ENCODE measurements around the gene LYZ. TPM values are rescaled to one million over a fixed set of nuclear protein-coding genes. Genes with fewer than 3 reads are reported as not detected.
"Not testable (repeated sequence)": the region's sequence is repeated elsewhere in the genome, so short reads cannot be mapped to it uniquely, and the experiment has no call there.

LYZ gene
- total RNA-seq (2014; rRNA removed; shearing (Covaris generic)), result 0.37 and 0.88 TPM in 2 replicates
- polyA plus RNA-seq (2015; cell fraction: cytosol; rRNA removed), result 0.91 and 1.4 TPM in 2 replicates
- polyA plus RNA-seq (2015; cell fraction: nucleus; rRNA removed), result not detected in 2 replicates

GRCh38 chr12:69348162-69348938, at the start of gene LYZ:
LYZ (plus strand) TSS chr12:69348381; CDS start chr12:69348409, 28 bp downstream.
- DNase-seq (ENCODE audit: low read depth, low spot score), result peak; percentile 13
- in situ Hi-C loops (cut with HindIII; ENCODE audit: low pct_unique_long_range_greater_than_20kb, low sequenced_read_pairs), result no loop called here

DNA sequence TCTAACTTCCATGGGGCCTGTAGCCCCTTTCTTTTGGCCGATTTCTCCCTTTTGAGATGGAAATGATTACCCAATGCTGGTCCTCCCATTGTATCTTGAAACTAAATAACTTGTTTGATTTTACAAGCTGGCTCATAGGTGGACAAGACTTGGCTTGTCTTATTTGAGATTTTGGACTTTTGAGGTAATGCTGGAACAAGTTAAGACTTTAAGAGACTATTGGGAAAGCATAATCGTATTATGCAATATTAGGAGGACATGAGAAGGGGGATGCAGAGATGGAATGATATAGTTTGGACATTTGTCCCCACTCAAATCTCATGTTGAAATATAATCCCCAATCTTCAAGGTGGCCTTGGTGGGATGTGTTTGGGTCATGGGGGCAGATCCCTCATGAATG, 49.2 kb upstream of the LYZ start:
- DNase-seq (ENCODE audit: low read depth, low spot score), result no peak
- in situ Hi-C loops (cut with HindIII; ENCODE audit: low pct_unique_long_range_greater_than_20kb, low sequenced_read_pairs), result no loop called here

DNA sequence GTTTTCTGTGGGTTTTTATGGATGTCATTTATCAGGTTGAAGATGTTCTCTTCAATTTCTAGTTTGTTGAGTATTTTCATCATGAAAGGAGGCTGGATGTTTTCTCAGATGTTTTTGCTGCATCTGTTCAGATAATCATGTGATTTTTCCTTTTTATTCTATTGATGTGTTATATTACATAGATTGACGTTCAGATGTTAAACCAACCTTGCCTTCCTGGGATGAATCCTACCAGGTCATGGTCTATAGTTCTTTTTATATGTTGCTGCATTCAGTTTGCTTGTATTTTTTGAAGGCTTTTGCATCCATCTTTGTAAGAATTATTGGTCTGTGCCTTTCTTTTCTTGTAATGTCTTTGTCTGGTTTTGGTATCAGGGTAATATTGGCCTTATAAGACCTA, 43.9 kb upstream of the LYZ start:
- no peak for DNase-seq (ENCODE audit: low read depth, low spot score)
- in situ Hi-C loops (cut with HindIII; ENCODE audit: low pct_unique_long_range_greater_than_20kb, low sequenced_read_pairs), result no loop called here

DNA sequence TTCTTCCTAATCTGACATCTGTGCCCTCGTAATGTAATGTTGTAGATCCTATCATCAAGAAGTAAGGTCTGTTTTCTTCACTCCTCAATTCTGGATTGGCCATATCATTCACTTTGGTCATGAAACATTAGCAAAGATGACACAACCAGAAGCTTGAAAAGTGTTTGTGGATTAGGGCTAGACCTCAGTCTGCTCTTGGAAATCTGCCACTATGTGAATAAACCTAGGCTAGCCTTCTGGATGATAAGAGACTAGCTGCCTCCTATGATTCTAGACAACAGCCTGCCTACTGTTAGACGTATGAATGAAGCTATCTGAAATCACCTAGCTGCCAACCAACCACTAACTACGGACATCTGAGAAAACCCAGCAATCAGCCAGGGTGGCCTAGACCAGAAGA, 38.7 kb upstream of the LYZ start:
- DNase-seq (ENCODE audit: low read depth, low spot score), result no peak
- in situ Hi-C loops (cut with HindIII; ENCODE audit: low pct_unique_long_range_greater_than_20kb, low sequenced_read_pairs), result no loop called here

- no peak for DNase-seq (ENCODE audit: low read depth, low spot score)
- in situ Hi-C loops (cut with HindIII; ENCODE audit: low pct_unique_long_range_greater_than_20kb, low sequenced_read_pairs), result no loop called here
These were observed 35.0 kb upstream of the LYZ start for GRCh38 chr12:69313209-69313608.

GRCh38 chr12:69316784-69317183, 31.4 kb upstream of the LYZ start:
- in situ Hi-C loops (cut with HindIII; ENCODE audit: low pct_unique_long_range_greater_than_20kb, low sequenced_read_pairs); DNase-seq (ENCODE audit: low read depth, low spot score): not testable (repeated sequence)

GRCh38 chr12:69317233-69317632, 30.9 kb upstream of the LYZ start:
- DNase-seq (ENCODE audit: low read depth, low spot score); in situ Hi-C loops (cut with HindIII; ENCODE audit: low pct_unique_long_range_greater_than_20kb, low sequenced_read_pairs): not testable (repeated sequence)

- in situ Hi-C loops (cut with HindIII; ENCODE audit: low pct_unique_long_range_greater_than_20kb, low sequenced_read_pairs), result no loop called here
- DNase-seq (ENCODE audit: low read depth, low spot score), result no peak
These were observed 30.0 kb upstream of the LYZ start for GRCh38 chr12:69318225-69318624.

GRCh38 chr12:69321351-69321750, 26.8 kb upstream of the LYZ start:
- in situ Hi-C loops (cut with HindIII; ENCODE audit: low pct_unique_long_range_greater_than_20kb, low sequenced_read_pairs), result no loop called here
- DNase-seq (ENCODE audit: low read depth, low spot score), result no peak

- DNase-seq (ENCODE audit: low read depth, low spot score), result no peak
- in situ Hi-C loops (cut with HindIII; ENCODE audit: low pct_unique_long_range_greater_than_20kb, low sequenced_read_pairs), result no loop called here
These were observed 23.2 kb upstream of the LYZ start for GRCh38 chr12:69324797-69325466.

GRCh38 chr12:69328426-69328825, 19.8 kb upstream of the LYZ start:
- in situ Hi-C loops (cut with HindIII; ENCODE audit: low pct_unique_long_range_greater_than_20kb, low sequenced_read_pairs), result no loop called here
- DNase-seq (ENCODE audit: low read depth, low spot score), result no peak

- no peak for DNase-seq (ENCODE audit: low read depth, low spot score)
- in situ Hi-C loops (cut with HindIII; ENCODE audit: low pct_unique_long_range_greater_than_20kb, low sequenced_read_pairs), result no loop called here
These were observed 18.3 kb upstream of the LYZ start for GRCh38 chr12:69329669-69330428.

GRCh38 chr12:69330475-69331473, 17.4 kb upstream of the LYZ start:
- in situ Hi-C loops (cut with HindIII; ENCODE audit: low pct_unique_long_range_greater_than_20kb, low sequenced_read_pairs), result no loop called here
- DNase-seq (ENCODE audit: low read depth, low spot score), result no peak

DNA sequence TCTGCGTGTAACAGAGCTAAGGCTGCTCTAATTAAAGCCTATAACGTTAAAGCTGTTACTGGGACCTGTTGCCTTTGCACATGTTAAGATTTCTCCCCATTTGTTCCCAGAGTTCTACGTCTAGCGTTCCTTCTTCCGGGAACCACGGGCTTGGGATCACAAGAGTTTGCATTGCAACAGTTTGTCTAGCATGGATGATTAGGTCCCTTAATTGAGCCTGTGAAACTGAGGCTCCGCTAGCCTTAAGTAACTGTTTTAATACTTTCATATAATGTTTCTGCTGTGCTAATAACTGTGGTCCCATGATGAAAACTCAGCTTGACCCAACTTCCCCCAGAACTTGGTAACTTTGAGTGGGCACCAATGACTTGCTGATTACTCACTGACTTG, 16.7 kb upstream of the LYZ start:
- no peak for DNase-seq (ENCODE audit: low read depth, low spot score)
- in situ Hi-C loops (cut with HindIII; ENCODE audit: low pct_unique_long_range_greater_than_20kb, low sequenced_read_pairs), result no loop called here

GRCh38 chr12:69331909-69332684, 16.1 kb upstream of the LYZ start:
- in situ Hi-C loops (cut with HindIII; ENCODE audit: low pct_unique_long_range_greater_than_20kb, low sequenced_read_pairs), result no loop called here
- no peak for DNase-seq (ENCODE audit: low read depth, low spot score)

GRCh38 chr12:69332815-69333358, 15.3 kb upstream of the LYZ start:
- DNase-seq (ENCODE audit: low read depth, low spot score), result no peak
- in situ Hi-C loops (cut with HindIII; ENCODE audit: low pct_unique_long_range_greater_than_20kb, low sequenced_read_pairs), result no loop called here

Measured in SK-MEL-5 (cell line).